ENCODE data around the gene TMEM250. TPM values are rescaled to one million over a fixed set of nuclear protein-coding genes. Genes with fewer than 3 reads are reported as not detected.

The TMEM250 gene
- total and polyA plus RNA-seq, 2 of the 4 experiments (the other 2 are of a cell fraction): 14.0 to 17.5 TPM

DNA sequence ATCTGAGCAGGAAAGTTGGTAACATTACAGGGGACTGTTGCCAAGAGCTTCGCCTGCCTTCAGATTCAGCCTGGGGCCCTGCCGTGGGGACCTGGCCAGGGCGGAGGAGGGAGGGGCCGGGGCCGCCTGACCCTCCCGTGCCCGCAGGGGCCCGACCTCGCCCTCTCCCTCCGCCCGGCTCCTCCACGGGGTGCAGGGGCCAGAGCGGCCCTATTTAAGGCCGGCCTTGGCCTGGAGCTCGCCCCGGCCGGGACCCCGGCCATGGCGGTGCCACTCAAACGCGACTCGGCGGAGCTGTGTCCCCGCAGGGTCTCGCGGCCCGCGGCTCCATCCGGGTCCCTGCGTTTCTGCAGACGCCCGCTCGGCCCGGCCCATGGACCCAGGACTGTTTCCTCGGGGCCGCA is 757 bp downstream of the TMEM250 start:
- peaks cover 7% of the 10 kb centered on the region; the same call in 1 of the 2 replicates for H3K9me1 ChIP-seq (ENCODE audit: insufficient read depth, low read length)
- dilution Hi-C loops (cut with HindIII; ENCODE audit: low sequenced_read_pairs, unreplicated experiment): no loop called here

More for the DNA sequence above, 757 bp downstream of the TMEM250 start:
- H2BK5ac ChIP-seq (ENCODE audit: low read depth, low read length, poor library complexity, severe bottlenecking): peak overlapping the region; percentile 80
- peak; percentile 1 for ATAC-seq (ENCODE audit: low read depth)
- peak overlapping the region; percentile 39 for H4K91ac ChIP-seq (ENCODE audit: insufficient read depth, low read depth, low read length)
- H3K23ac ChIP-seq (ENCODE audit: low read depth, low read length): peak overlapping the region; percentile 92
- H3K27ac ChIP-seq (ENCODE audit: insufficient read depth, low read length): peak overlapping the region; percentile 74
- peak overlapping the region; percentile 64 for H2AK5ac ChIP-seq (ENCODE audit: low read depth, low read length)
- H2BK20ac ChIP-seq (ENCODE audit: low read depth, low read length): no peak overlapping the region
- DNase-seq: no peak
- no peak overlapping the region for H2BK120ac ChIP-seq (ENCODE audit: low read depth, low read length)
- TF ChIP-seq RCOR1 (IDR thresholded peaks at IDR 0.05; ENCODE audit: insufficient replicate concordance, low read length): no peak
- TF ChIP-seq CHD1 (IDR thresholded peaks at IDR 0.05; ENCODE audit: low read depth, low read length): no peak
- no peak for TF ChIP-seq MAFK (IDR thresholded peaks at IDR 0.05; ENCODE audit: low read depth, low read length)
- TF ChIP-seq BHLHE40 (IDR thresholded peaks at IDR 0.05; ENCODE audit: low read depth, low read length): no peak
- H3K14ac ChIP-seq (replicated peaks; ENCODE audit: low read depth, low read length): peak overlapping the region; percentile 79; the same call in 1 of the 2 replicates
- H2AK9ac ChIP-seq (replicated peaks; ENCODE audit: low read depth, low read length, poor library complexity): peak overlapping the region; percentile 97
- peak overlapping the region; percentile 78 for H3K4ac ChIP-seq (ENCODE audit: low read depth, low read length)
- peak overlapping the region; percentile 95 for H3K4me2 ChIP-seq (ENCODE audit: low read depth, low read length)
- H3K79me1 ChIP-seq (ENCODE audit: low read depth in 1 of 2, low read length in 2 of 2): peaks cover 5 to 42% of the 10 kb centered on the region in 2 experiments; a peak in 3 of 4 replicates
- no peaks in the 10 kb centered on the region for H3K9me3 ChIP-seq (ENCODE audit: control insufficient read depth, insufficient read depth, low read length)
- in situ Hi-C loops (cut with MboI; ENCODE audit: low sequenced_read_pairs) (no loop called here), intact Hi-C loops (cut with micrococcal nuclease) (loop anchor here (2.0 kb wide), 1 partner anchor 23 kb away; the partner anchor contains the start of gene NACC2)
- peaks cover 11% of the 10 kb centered on the region for H3K4me1 ChIP-seq (ENCODE audit: control insufficient read depth, insufficient read depth, low read length)
- WGBS, 2 experiments (ENCODE audit: extremely low coverage in 2 of 2, insufficient read length in 1 of 2): 2% methylated on average over 17 of the region's 36 CpGs; no CpG with 5 or more reads in 1 of the 2 experiments
- no peak overlapping the region for H2BK15ac ChIP-seq (ENCODE audit: low read depth, low read length)
- no peak overlapping the region for H3K18ac ChIP-seq (ENCODE audit: low read depth, low read length)
- no TSS peak for BruUV-seq (replicated peaks)
- H3K4me3 ChIP-seq (ENCODE audit: insufficient read depth, low read depth, low read length): peak overlapping the region; percentile 64
- ChIA-PET CTCF (no interaction called here), POLR2A (ENCODE audit: unreplicated experiment) (no interaction called here)
- peak overlapping the region; percentile 33; the same call in 1 of the 2 replicates for H3K56ac ChIP-seq (ENCODE audit: extremely low read depth, insufficient read depth, low read length)
- H3K36me3 ChIP-seq (ENCODE audit: control insufficient read depth, insufficient read depth, low read length): peaks cover 15% of the 10 kb centered on the region; the same call in 1 of the 2 replicates
- peak overlapping the region; percentile 55 for H4K5ac ChIP-seq (ENCODE audit: low read depth, low read length)
- H3K9ac ChIP-seq (ENCODE audit: low read depth, low read length): peak overlapping the region; percentile 88
- H4K8ac ChIP-seq (ENCODE audit: low read depth in 2 of 2, low read length in 2 of 2): peak overlapping the region; percentile 37 to 68; a peak in 2 of 4 replicates
- H2AFZ ChIP-seq (replicated peaks; ENCODE audit: low read length, poor library complexity): peak overlapping the region; percentile 97
- no peaks in the 10 kb centered on the region for H3K27me3 ChIP-seq (ENCODE audit: control insufficient read depth, insufficient read depth, low read length)
- H4K20me1 ChIP-seq (ENCODE audit: insufficient read depth, low read length): peaks cover 4% of the 10 kb centered on the region; the same call in 1 of the 2 replicates

Data from IMR-90 (cell line).